Bronchial smooth muscle cell (primary cell): Measurements from ENCODE around the gene TBC1D2B. TPM values are rescaled to one million over a fixed set of nuclear protein-coding genes. Genes with fewer than 3 reads are reported as not detected.

Experiments
- total RNA-seq: library from RNA; depleted of rRNA; stranded (reverse); fragments of >200 nt; gene quantifications from 2 replicates; pipeline ENCODE4 v1.2.1, GENCODE V29; 2014

Gene TBC1D2B
- total RNA-seq: 44.6 and 47.5 TPM in 2 replicates

GRCh38 chr15:78077053-78077870, at the start of gene TBC1D2B:
TSS of gene TBC1D2B (minus strand) at chr15:78077711. CDS start at chr15:78077652, 59 bp downstream.

DNA sequence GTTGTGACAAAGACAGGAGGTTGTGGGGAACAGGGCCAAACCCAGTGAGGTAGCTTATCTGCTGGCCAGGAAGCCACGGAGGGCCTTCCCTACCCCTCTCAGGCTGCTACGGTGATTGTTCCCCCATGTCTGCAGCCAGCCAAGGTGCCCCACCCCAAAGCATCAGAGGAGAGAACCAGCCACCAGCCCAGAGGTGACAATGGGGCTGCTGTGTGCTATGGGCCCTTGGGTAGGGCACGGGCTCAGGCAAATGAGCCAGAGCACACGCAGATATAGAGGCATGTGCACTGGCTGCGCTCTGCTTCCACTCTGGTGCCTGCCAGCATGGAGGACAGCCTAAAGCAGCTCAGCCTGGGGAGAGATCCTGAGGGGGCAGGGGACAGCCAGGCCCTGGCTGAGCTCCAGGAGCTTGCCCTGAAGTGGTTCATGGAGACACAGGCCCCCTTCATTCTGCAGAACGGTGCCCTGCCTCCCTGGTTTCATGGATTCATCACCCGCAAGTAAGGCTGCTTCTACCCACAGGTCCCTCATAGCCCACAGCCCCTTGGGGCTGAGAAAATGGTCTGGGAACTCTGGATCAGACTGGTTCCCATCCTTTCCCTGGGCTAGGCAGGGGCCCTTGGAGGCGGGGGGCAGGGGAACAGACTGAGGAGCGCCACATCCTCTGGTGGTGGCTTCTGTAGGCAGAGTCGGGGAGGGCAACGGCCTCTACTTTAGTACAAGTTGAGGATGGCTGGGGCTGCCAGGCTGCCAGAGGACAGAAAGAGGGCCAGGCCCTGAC, 14.9 kb upstream of the TBC1D2B start, which contains the start of gene SH2D7:
Gene SH2D7 (plus strand): TSS at position 301 of the 781 bp plus-strand sequence. CDS start 24 bp downstream, at position 325.

Other genes starting within 250 kb of the TBC1D2B start
- not detected in 2 replicates for gene SH2D7, start 14.8 kb upstream of the TBC1D2B start, total RNA-seq
- 1.1 and 1.8 TPM in 2 replicates for gene CIB2, start 53.7 kb upstream of the TBC1D2B start, total RNA-seq
- 15.8 and 18.5 TPM in 2 replicates for gene IDH3A, start 71.7 kb upstream of the TBC1D2B start, total RNA-seq
- gene ACSBG1, start 156.9 kb upstream of the TBC1D2B start, total RNA-seq: not detected in 2 replicates
- gene DNAJA4, start 186.9 kb upstream of the TBC1D2B start, total RNA-seq: 1.2 and 1.4 TPM in 2 replicates
- 68.8 and 77.1 TPM in 2 replicates for gene SKIC8, start 221.9 kb upstream of the TBC1D2B start, total RNA-seq